Cardiac muscle cell (in vitro differentiated cells and primary cell): ENCODE results near the gene IP6K1. TPM values are rescaled to one million over a fixed set of nuclear protein-coding genes. Genes with fewer than 3 reads are reported as not detected.
A peak's percentile ranks its signal among the peaks of the same experiment; 100 is the strongest.

Source experiments
- DNase-seq, 2 donors: peaks; one replicate each; pipeline versions ENCODE4 v3.0.0 to v3.0.0-alpha.2; 2010 to 2017; ENCODE audit warnings: low read depth in 1 of 2, low spot score in 1 of 2
- H3K27ac ChIP-seq: fragments of 200-600 bp; sonication (generic); 2 replicates; pipeline ENCODE4 v1.5.1; 2016
- H3K27me3 ChIP-seq: fragments of 200-600 bp; sonication (generic); 2 replicates; pipeline ENCODE4 v1.6.0; 2016; ENCODE audit warnings: control low read depth
- H3K36me3 ChIP-seq: fragments of 200-600 bp; sonication (generic); 2 replicates; pipeline ENCODE4 v1.5.1; 2016; ENCODE audit warnings: control low read depth
- H3K4me1 ChIP-seq: fragments of 200-600 bp; sonication (generic); 2 replicates; pipeline ENCODE4 v1.8.1; 2017; ENCODE audit warnings: low read depth, mild to moderate bottlenecking, mixed run types
- H3K4me3 ChIP-seq: fragments of 200-600 bp; sonication (generic); 2 replicates; pipeline ENCODE4 v1.5.1; 2016; ENCODE audit warnings: mild to moderate bottlenecking
- H3K9me3 ChIP-seq: fragments of 200-600 bp; sonication (generic); 2 replicates; pipeline ENCODE4 v1.5.1; 2017; ENCODE audit warnings: low read depth, mild to moderate bottlenecking, control low read depth
- CTCF ChIP-seq: IDR thresholded peaks from 2 replicates; pipeline ENCODE4 v1.5.1; 2012; ENCODE audit warnings: low read depth, mild to moderate bottlenecking, low read length
- polyA plus RNA-seq: library from polyadenylated mRNA; unstranded; fragments of >200 nt; fragmentation: Nextera tagmentation; extraction: Ambion mirVana; gene quantifications from 2 replicates; pipeline ENCODE4 v1.2.1, GENCODE V29; 2016
- total RNA-seq: library from RNA; depleted of rRNA; stranded (reverse); fragments of >200 nt; gene quantifications from 2 replicates; pipeline ENCODE4 v1.2.3, GENCODE V29; 2016

Gene IP6K1
- total and polyA plus RNA-seq, 2 experiments from 2014 or later, result 30.1 to 40.3 TPM

- H3K9me3 ChIP-seq, result no peaks in the 10 kb centered on the region
- H3K36me3 ChIP-seq, result no peaks in the 10 kb centered on the region
- no peak for TF ChIP-seq CTCF
- no peaks in the 10 kb centered on the region for H3K4me1 ChIP-seq
- no peak for DNase-seq
- no peaks in the 10 kb centered on the region for H3K27me3 ChIP-seq
- H3K27ac ChIP-seq, result no peak overlapping the region
- H3K4me3 ChIP-seq, result no peak overlapping the region
These were observed 79.8 kb downstream of the IP6K1 start for GRCh38 chr3:49706456-49707112.

- no peaks in the 10 kb centered on the region for H3K4me1 ChIP-seq
- no peaks in the 10 kb centered on the region for H3K36me3 ChIP-seq
- no peaks in the 10 kb centered on the region for H3K9me3 ChIP-seq
- no peak overlapping the region for H3K27ac ChIP-seq
- DNase-seq, result no peak
- no peak for TF ChIP-seq CTCF
- no peaks in the 10 kb centered on the region for H3K27me3 ChIP-seq
- no peak overlapping the region for H3K4me3 ChIP-seq
These were observed 80.9 kb downstream of the IP6K1 start for GRCh38 chr3:49705390-49705960.

- TF ChIP-seq CTCF, result no peak
- Histone ChIP-seq H3K4me3 (no peak overlapping the region), H3K9me3 (no peaks in the 10 kb centered on the region), H3K27ac (no peak overlapping the region), H3K4me1 (no peaks in the 10 kb centered on the region), H3K27me3 (no peaks in the 10 kb centered on the region), H3K36me3 (no peaks in the 10 kb centered on the region)
- no peak for DNase-seq
These were observed 81.7 kb downstream of the IP6K1 start for GRCh38 chr3:49704629-49705028.

- no peaks in the 10 kb centered on the region for H3K36me3 ChIP-seq
- TF ChIP-seq CTCF, result no peak
- no peak overlapping the region for H3K4me3 ChIP-seq
- H3K27ac ChIP-seq, result no peak overlapping the region
- no peaks in the 10 kb centered on the region for H3K27me3 ChIP-seq
- H3K9me3 ChIP-seq, result no peaks in the 10 kb centered on the region
- no peaks in the 10 kb centered on the region for H3K4me1 ChIP-seq
- DNase-seq, result no peak
These were observed 82.4 kb downstream of the IP6K1 start for GRCh38 chr3:49703956-49704355.

GRCh38 chr3:49703443-49703927, 82.9 kb downstream of the IP6K1 start:
- Histone ChIP-seq H3K4me3 (no peak overlapping the region), H3K9me3 (no peaks in the 10 kb centered on the region), H3K27ac (no peak overlapping the region), H3K4me1 (no peaks in the 10 kb centered on the region), H3K36me3 (no peaks in the 10 kb centered on the region), H3K27me3 (no peaks in the 10 kb centered on the region)
- TF ChIP-seq CTCF, result peak; percentile 87
- DNase-seq, result peak; percentile 68 to 72
